HG03378 (cell line): ENCODE measurements around the gene ARHGAP11A.

ENCODE experiments used
- ATAC-seq: cut with Tn5 transposase; IDR thresholded peaks from one replicate; pipeline ENCODE4 v1.9.1; 2021; ENCODE audit warnings: mild to moderate bottlenecking, moderate library complexity; ENCODE audit not compliant: unreplicated experiment

ARHGAP11A gene

GRCh38 chr15:32685576-32685975, 70.3 kb downstream of the ARHGAP11A start:
- no peak for ATAC-seq

- no peak for ATAC-seq
These were observed 72.3 kb downstream of the ARHGAP11A start for GRCh38 chr15:32687556-32687955.

- no peak for ATAC-seq
These were observed 72.9 kb downstream of the ARHGAP11A start for GRCh38 chr15:32688151-32688639.
